Thyroid gland (tissue), 4 donors: ENCODE measurements around the gene ZFYVE26.

Source experiments
- CTCF ChIP-seq, 6 experiments: fragments of 200-600 bp in 3 of 6; fragments of 450-650 bp in 3 of 6; sonication (generic) in 3 of 6; IDR thresholded peaks; one replicate each; pipeline ENCODE4 v1.5.1; 2016 to 2019; ENCODE audit warnings: antibody characterized with exemption in 6 of 6, mild to moderate bottlenecking in 2 of 6, inconsistent platforms in 1 of 6, moderate library complexity in 1 of 6
- POLR2A ChIP-seq, 2 donors: fragments of 450-650 bp; IDR thresholded peaks; one replicate each; pipeline ENCODE4 v1.6.1; 2017; ENCODE audit warnings: antibody characterized with exemption in 2 of 2, mild to moderate bottlenecking in 2 of 2, moderate library complexity in 1 of 2

- TF ChIP-seq CTCF (IDR thresholded peaks at IDR 0.05) = no peak
- no peak for TF ChIP-seq POLR2A (IDR thresholded peaks at IDR 0.05)
Measured at GRCh38 chr14:67856827-67857226, 40.4 kb upstream of the ZFYVE26 start.
